Ishikawa (cell line): Measurements from ENCODE around the gene CEP128.

Experiments
- CEBPB ChIP-seq: IDR thresholded peaks from 2 replicates; pipeline ENCODE4 v1.6.1; 2012
- CREB1 ChIP-seq: IDR thresholded peaks from 2 replicates; pipeline ENCODE4 v1.6.1; 2012; ENCODE audit warnings: low read depth
- EGR1 ChIP-seq: IDR thresholded peaks from 2 replicates; pipeline ENCODE4 v1.6.1; 2012
- EP300 ChIP-seq: IDR thresholded peaks from 2 replicates; pipeline ENCODE4 v1.6.1; 2012; ENCODE audit warnings: borderline replicate concordance
- FOXM1 ChIP-seq: IDR thresholded peaks from 2 replicates; pipeline ENCODE4 v1.6.1; 2012; ENCODE audit warnings: low read depth, borderline replicate concordance
- MAX ChIP-seq: IDR thresholded peaks from 2 replicates; pipeline ENCODE4 v1.6.1; 2012
- NFIC ChIP-seq: IDR thresholded peaks from 2 replicates; pipeline ENCODE4 v1.6.1; 2012
- RAD21 ChIP-seq: IDR thresholded peaks from 2 replicates; pipeline ENCODE4 v1.6.1; 2012; ENCODE audit warnings: low read depth
- TAF1 ChIP-seq: IDR thresholded peaks from 2 replicates; pipeline ENCODE4 v1.6.1; 2012; ENCODE audit warnings: low read depth, mild to moderate bottlenecking
- TCF12 ChIP-seq: IDR thresholded peaks from 2 replicates; pipeline ENCODE4 v1.6.1; 2012; ENCODE audit warnings: low read depth
- TEAD4 ChIP-seq: IDR thresholded peaks from 2 replicates; pipeline ENCODE4 v1.6.1; 2012
- YY1 ChIP-seq: IDR thresholded peaks from 2 replicates; pipeline ENCODE4 v1.6.1; 2012; ENCODE audit warnings: low read depth
- ZBTB7A ChIP-seq: IDR thresholded peaks from 2 replicates; pipeline ENCODE4 v1.6.1; 2012; ENCODE audit warnings: low read depth
- TF ChIP-seq, protein P1 (sequence below): IDR thresholded peaks from 2 replicates; pipeline ENCODE4 v1.6.1; 2012
- TF ChIP-seq, protein P2 (sequence below): IDR thresholded peaks from 2 replicates; pipeline ENCODE4 v1.6.1; 2012; ENCODE audit warnings: low read depth, mild to moderate bottlenecking

CEP128 gene

DNA sequence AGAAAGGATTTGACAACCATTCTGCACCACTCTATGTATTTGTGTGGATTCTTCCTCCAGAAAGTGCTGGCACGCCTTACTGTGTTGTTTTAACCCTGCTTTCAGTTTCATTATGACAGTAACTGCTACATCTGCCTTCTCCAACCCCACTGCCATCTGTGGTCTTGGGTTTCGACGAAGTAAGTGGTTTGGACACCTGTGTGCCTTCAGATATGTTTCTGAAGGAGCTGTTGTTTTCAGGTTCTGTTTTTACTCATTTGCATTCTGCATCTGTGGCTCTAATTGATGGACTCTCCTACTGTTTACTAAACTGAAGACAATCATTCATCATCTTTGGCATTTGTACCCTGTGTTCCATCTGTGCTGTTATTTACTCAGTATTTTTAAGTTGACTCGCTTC lies 18.0 kb upstream of the CEP128 start:
- TF ChIP-seq TEAD4: no peak
- TF ChIP-seq MAX: no peak

DNA sequence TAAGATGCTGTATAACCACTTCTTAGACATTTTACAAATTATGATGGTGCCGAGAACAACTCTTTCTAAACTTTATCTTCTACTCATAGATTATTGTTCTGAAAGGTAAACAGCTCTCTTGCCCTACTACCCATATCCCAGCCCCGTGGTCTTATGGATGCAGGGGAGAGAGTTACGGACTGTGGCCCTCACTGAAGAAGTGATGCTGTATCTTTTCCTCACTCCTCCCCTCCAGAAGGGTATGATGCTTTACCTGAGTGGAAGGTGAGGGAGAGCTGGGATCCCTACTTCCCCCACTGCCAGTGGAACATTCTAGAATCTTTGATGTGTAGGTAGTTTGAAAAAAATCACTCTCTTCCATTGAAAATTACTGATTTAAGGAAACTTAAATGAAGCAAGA lies 17.4 kb upstream of the CEP128 start:
- no peak for TF ChIP-seq CEBPB
- TF ChIP-seq YY1: no peak
- no peak for TF ChIP-seq TAF1
- no peak for TF ChIP-seq FOXM1

DNA sequence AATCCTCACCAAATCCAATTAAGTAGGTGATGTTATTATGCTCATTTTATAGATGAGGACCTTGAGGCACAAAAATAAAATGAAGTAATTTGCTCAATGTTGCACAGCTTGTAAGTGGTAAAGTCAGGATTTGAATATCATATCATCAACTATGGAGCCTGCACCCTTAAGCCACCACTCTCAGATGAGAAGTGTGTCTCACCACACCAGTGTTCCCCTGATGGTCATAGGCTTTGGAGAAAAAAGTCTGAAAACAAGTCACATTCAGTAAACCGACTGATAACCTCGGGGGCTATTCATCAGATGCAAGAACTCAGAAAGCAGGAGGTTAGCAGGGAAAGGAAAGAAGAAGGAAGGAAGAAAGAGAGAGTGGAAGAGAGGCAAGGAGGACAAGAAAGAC lies 16.7 kb upstream of the CEP128 start:
- TF ChIP-seq MAX: no peak
- TF ChIP-seq EGR1: no peak
- TF ChIP-seq, protein P1, sequence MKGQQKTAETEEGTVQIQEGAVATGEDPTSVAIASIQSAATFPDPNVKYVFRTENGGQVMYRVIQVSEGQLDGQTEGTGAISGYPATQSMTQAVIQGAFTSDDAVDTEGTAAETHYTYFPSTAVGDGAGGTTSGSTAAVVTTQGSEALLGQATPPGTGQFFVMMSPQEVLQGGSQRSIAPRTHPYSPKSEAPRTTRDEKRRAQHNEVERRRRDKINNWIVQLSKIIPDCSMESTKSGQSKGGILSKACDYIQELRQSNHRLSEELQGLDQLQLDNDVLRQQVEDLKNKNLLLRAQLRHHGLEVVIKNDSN: no peak
- TF ChIP-seq RAD21: no peak
- TF ChIP-seq NFIC: no peak
- TF ChIP-seq EP300: no peak
- TF ChIP-seq, protein P2, sequence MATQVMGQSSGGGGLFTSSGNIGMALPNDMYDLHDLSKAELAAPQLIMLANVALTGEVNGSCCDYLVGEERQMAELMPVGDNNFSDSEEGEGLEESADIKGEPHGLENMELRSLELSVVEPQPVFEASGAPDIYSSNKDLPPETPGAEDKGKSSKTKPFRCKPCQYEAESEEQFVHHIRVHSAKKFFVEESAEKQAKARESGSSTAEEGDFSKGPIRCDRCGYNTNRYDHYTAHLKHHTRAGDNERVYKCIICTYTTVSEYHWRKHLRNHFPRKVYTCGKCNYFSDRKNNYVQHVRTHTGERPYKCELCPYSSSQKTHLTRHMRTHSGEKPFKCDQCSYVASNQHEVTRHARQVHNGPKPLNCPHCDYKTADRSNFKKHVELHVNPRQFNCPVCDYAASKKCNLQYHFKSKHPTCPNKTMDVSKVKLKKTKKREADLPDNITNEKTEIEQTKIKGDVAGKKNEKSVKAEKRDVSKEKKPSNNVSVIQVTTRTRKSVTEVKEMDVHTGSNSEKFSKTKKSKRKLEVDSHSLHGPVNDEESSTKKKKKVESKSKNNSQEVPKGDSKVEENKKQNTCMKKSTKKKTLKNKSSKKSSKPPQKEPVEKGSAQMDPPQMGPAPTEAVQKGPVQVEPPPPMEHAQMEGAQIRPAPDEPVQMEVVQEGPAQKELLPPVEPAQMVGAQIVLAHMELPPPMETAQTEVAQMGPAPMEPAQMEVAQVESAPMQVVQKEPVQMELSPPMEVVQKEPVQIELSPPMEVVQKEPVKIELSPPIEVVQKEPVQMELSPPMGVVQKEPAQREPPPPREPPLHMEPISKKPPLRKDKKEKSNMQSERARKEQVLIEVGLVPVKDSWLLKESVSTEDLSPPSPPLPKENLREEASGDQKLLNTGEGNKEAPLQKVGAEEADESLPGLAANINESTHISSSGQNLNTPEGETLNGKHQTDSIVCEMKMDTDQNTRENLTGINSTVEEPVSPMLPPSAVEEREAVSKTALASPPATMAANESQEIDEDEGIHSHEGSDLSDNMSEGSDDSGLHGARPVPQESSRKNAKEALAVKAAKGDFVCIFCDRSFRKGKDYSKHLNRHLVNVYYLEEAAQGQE: no peak
- TF ChIP-seq FOXM1: no peak
- no peak for TF ChIP-seq TCF12
- no peak for TF ChIP-seq TAF1
- no peak for TF ChIP-seq ZBTB7A
- no peak for TF ChIP-seq YY1

DNA sequence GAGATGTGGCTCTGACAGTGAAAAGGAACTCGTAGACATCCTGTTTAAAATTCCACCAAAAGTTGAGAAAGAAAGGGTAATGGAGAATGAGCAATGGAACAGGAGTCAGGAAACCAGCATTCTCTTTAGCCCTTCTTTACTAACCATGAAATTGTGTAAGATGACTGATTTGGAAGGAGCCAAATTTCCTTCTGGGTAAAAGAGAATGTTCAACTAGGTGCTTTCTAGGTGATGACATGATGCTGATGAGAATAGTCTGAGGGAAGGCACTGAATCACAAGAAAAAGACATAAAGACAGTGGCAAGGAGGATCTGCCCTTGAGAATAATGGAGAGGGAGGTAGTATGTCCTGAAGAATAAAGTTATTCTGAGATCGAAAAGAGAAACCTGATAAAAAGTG lies 16.1 kb upstream of the CEP128 start:
- TF ChIP-seq TAF1 (no peak), RAD21 (no peak), EGR1 (no peak), CEBPB (no peak), CREB1 (no peak), ZBTB7A (no peak), NFIC (no peak)

DNA sequence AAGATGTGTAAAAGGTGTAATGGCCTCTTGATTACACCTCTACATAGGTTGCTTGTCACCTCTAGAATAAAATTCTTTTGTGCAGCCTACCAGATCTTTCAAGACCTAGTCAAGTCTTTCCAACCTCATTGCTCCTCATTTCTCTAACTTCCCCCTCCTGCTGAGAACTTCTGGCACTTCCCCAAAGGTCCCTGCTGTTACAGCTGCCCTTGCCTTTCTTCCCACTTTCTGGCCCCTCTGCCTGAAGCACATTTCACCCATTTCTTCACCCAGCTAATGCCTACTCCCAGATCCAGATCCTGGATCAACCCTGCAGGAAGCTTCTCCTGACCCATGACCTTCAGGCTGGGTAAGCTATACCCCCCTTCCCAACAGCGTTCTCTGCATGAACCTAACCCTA lies 15.4 kb upstream of the CEP128 start:
- TF ChIP-seq TEAD4: no peak
- 0 out of 2 replicates have a peak, but pooled peaks have one; percentile 26 for TF ChIP-seq NFIC
- TF ChIP-seq FOXM1: no peak
- no peak for TF ChIP-seq MAX
- TF ChIP-seq, protein P1: no peak
- no peak for TF ChIP-seq EGR1
- TF ChIP-seq YY1: no peak
- no peak for TF ChIP-seq CEBPB

GRCh38 chr14:80956102-80956501 lies 14.6 kb upstream of the CEP128 start:
- no peak for TF ChIP-seq EP300
- TF ChIP-seq CEBPB: no peak
- TF ChIP-seq FOXM1: no peak
- no peak for TF ChIP-seq NFIC
- TF ChIP-seq, protein P2: no peak
- TF ChIP-seq, protein P1: no peak
- TF ChIP-seq EGR1: no peak
- TF ChIP-seq YY1: no peak
- no peak for TF ChIP-seq TCF12
- no peak for TF ChIP-seq CREB1
- no peak for TF ChIP-seq MAX
- TF ChIP-seq RAD21: no peak
- TF ChIP-seq ZBTB7A: no peak
- no peak for TF ChIP-seq TEAD4
- TF ChIP-seq TAF1: no peak
